Activated B cell treated with CpG ODN at 0.5 μM for 24 hours (primary cell): ENCODE results near the gene PIK3R3. TPM values are rescaled to one million over a fixed set of nuclear protein-coding genes. Genes with fewer than 3 reads are reported as not detected.

ENCODE experiments used
- ATAC-seq: fragments of 200-7000 bp; cut with Tn5 transposase; one replicate; pipeline ENCODE4 v1.10.0; 2021; ENCODE audit warnings: low read depth, mild to moderate bottlenecking, moderate library complexity
- CTCF ChIA-PET: fragments of 350-600 bp; sonication (Branson Sonifier 250); formaldehyde crosslinking; loops from one replicate; lab custom pipeline; 2021; ENCODE audit warnings: antibody characterized with exemption; lab: Charles Lee
- POLR2A ChIA-PET: fragments of 350-600 bp; sonication (Branson Sonifier 250); formaldehyde crosslinking; loops from one replicate; lab custom pipeline; 2021; ENCODE audit warnings: antibody characterized with exemption; lab: Charles Lee
- DNase-seq: peaks from one replicate; pipeline ENCODE4 v3.0.0; 2022
- H3K27ac Mint-ChIP-seq: one replicate; pipeline ENCODE4 v1.8.0; 2020; ENCODE audit warnings: mixed read lengths
- H3K27me3 Mint-ChIP-seq: one replicate; pipeline ENCODE4 v1.8.0; 2021; ENCODE audit warnings: mixed read lengths
- H3K36me3 Mint-ChIP-seq: one replicate; pipeline ENCODE4 v1.8.0; 2021; ENCODE audit warnings: low read depth, mixed read lengths
- H3K4me1 Mint-ChIP-seq: one replicate; pipeline ENCODE4 v1.8.0; 2021; ENCODE audit warnings: mixed read lengths
- H3K4me3 Mint-ChIP-seq: one replicate; pipeline ENCODE4 v1.8.0; 2020; ENCODE audit warnings: mild to moderate bottlenecking, mixed read lengths
- H3K9me3 Mint-ChIP-seq: one replicate; pipeline ENCODE4 v1.8.0; 2020; ENCODE audit warnings: mixed read lengths
- intact Hi-C: fragments of 100-400 bp; cut with micrococcal nuclease; formaldehyde crosslinking; loops from one replicate; pipeline ENCODE4 v1.15.1; 2024
- total RNA-seq: library from RNA; stranded (reverse); gene quantifications from 2 replicates; pipeline ENCODE4 v1.2.3, GENCODE V29; 2022
- TF ChIP-seq, protein P1 (sequence below): fragments of 200-600 bp; IDR thresholded peaks from one replicate; pipeline ENCODE4 v1.8.0; 2022; ENCODE audit warnings: antibody characterized with exemption, mild to moderate bottlenecking

Gene PIK3R3
- total RNA-seq, 1 donor from 2014 or later: 1.3 TPM

DNA sequence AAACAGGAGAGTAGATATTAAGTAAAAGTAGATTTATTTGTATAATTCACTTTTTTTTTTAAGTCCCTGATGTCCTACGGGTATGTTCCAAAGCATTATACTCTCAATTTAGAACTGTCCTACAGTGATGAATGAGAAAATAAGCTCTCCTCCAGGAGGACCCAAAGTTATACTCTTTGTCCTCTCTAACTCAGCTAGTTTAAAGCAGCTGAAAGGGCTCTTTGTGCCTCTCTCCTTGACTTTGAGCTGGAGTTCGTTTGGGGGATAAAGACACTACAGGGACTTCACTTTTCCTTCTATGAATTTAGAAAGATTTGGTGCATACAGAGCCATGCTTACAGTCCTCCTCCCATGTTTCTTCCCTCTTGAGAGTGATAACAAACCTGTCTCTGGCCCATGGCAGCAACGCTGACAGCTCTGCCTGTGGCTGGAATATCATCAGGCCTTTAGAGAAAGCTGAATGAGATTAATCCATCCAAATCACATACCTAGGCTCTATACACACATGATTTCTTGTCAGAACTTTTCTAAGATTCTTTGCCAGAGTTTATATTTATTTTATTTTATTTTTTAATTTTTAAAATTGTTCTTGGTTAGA, 134.3 kb downstream of the PIK3R3 start:
- TF ChIP-seq, protein P1, sequence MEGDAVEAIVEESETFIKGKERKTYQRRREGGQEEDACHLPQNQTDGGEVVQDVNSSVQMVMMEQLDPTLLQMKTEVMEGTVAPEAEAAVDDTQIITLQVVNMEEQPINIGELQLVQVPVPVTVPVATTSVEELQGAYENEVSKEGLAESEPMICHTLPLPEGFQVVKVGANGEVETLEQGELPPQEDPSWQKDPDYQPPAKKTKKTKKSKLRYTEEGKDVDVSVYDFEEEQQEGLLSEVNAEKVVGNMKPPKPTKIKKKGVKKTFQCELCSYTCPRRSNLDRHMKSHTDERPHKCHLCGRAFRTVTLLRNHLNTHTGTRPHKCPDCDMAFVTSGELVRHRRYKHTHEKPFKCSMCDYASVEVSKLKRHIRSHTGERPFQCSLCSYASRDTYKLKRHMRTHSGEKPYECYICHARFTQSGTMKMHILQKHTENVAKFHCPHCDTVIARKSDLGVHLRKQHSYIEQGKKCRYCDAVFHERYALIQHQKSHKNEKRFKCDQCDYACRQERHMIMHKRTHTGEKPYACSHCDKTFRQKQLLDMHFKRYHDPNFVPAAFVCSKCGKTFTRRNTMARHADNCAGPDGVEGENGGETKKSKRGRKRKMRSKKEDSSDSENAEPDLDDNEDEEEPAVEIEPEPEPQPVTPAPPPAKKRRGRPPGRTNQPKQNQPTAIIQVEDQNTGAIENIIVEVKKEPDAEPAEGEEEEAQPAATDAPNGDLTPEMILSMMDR: no peak
- no peaks in the 10 kb centered on the region for H3K9me3 Mint-ChIP-seq
- intact Hi-C loops: no loop called here
- no peak for ATAC-seq
- CTCF ChIA-PET: no interaction called here
- POLR2A ChIA-PET: no interaction called here
- H3K27me3 Mint-ChIP-seq: no peaks in the 10 kb centered on the region
- no peak overlapping the region for H3K27ac Mint-ChIP-seq
- no peaks in the 10 kb centered on the region for H3K4me1 Mint-ChIP-seq
- H3K36me3 Mint-ChIP-seq: peaks cover 2% of the 10 kb centered on the region
- H3K4me3 Mint-ChIP-seq: no peak overlapping the region
- no peak for DNase-seq

DNA sequence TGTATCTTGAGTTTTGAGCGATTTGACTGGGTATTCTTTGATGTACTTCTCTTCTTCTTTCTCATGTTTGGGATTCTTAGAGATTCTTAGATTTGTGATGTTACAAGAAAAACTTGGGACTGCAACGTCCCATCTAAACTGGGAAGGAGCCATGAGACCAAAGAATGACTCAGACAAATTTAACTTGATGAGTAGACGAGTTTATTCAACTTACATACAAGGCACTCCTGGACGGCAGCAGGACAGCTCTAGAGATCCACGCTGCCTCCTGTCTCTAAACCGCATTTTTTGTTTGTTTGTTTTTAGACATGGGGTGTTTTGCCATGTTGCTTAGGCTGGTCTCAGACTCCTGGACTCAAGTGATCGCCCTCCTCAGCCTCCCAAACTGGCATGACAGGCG, 137.1 kb downstream of the PIK3R3 start:
- no peaks in the 10 kb centered on the region for H3K27me3 Mint-ChIP-seq
- no peak for ATAC-seq
- ChIA-PET CTCF (no interaction called here), POLR2A (no interaction called here)
- H3K36me3 Mint-ChIP-seq: peaks cover 2% of the 10 kb centered on the region
- no peak overlapping the region for H3K4me3 Mint-ChIP-seq
- TF ChIP-seq, protein P1: no peak
- no peak overlapping the region for H3K27ac Mint-ChIP-seq
- DNase-seq: no peak
- intact Hi-C loops: no loop called here
- peaks cover 5% of the 10 kb centered on the region for H3K9me3 Mint-ChIP-seq
- H3K4me1 Mint-ChIP-seq: peaks cover 9% of the 10 kb centered on the region

DNA sequence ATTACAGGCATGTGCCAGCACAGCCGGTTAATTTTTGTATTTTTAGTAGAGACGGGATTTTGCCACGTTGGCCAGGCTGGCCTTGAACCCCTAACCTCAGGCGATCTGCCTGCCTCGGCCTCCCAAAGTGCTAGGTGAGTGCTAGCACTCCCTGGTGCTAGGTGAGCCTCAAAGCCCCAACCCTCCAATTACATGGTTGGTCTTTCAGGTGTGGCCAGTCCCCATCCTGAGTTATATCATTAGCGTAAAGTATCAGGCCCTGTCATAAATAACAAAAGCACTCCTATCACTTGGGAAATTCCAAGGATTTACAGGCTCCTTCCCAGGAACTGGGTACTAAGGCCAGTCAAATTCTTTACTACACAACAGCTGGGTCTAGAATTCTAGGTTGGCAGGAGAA, 138.0 kb downstream of the PIK3R3 start:
- TF ChIP-seq, protein P1: no peak
- no peak overlapping the region for H3K27ac Mint-ChIP-seq
- no peak overlapping the region for H3K4me3 Mint-ChIP-seq
- no peak for ATAC-seq
- ChIA-PET POLR2A (no interaction called here), CTCF (no interaction called here)
- intact Hi-C loops: no loop called here
- H3K36me3 Mint-ChIP-seq: peaks cover 2% of the 10 kb centered on the region
- peaks cover 5% of the 10 kb centered on the region for H3K9me3 Mint-ChIP-seq
- H3K4me1 Mint-ChIP-seq: peaks cover 12% of the 10 kb centered on the region
- no peaks in the 10 kb centered on the region for H3K27me3 Mint-ChIP-seq
- no peak for DNase-seq

Other genes starting within 250 kb of the PIK3R3 start
- gene TSPAN1, start 42.5 kb upstream of the PIK3R3 start, total RNA-seq: not detected in 2 replicates
- not detected in 2 replicates for gene P3R3URF, start 43.9 kb upstream of the PIK3R3 start, total RNA-seq
- gene POMGNT1, start 65.8 kb upstream of the PIK3R3 start, total RNA-seq: 37.4 and 39.5 TPM in 2 replicates
- 0.20 TPM in 1 of 2 replicates, not detected in the other for gene LURAP1, start 70.7 kb upstream of the PIK3R3 start, total RNA-seq
- gene RAD54L, start 115.1 kb upstream of the PIK3R3 start, total RNA-seq: 2.9 and 3.7 TPM in 2 replicates
- gene LRRC41, start 171.0 kb upstream of the PIK3R3 start, total RNA-seq: 59.5 and 60.2 TPM in 2 replicates
- gene UQCRH, start 171.1 kb upstream of the PIK3R3 start, total RNA-seq: 243 and 279 TPM in 2 replicates
- gene NSUN4, start 208.2 kb upstream of the PIK3R3 start, total RNA-seq: 35.3 and 38.6 TPM in 2 replicates